Lower leg skin (tissue), 4 donors: ENCODE data around the gene BID. TPM values are rescaled to one million over a fixed set of nuclear protein-coding genes. Genes with fewer than 3 reads are reported as not detected.

ENCODE experiments used
- DNase-seq, 2 donors: peaks; one replicate each; pipeline ENCODE4 v3.0.0-alpha.2; 2019; ENCODE audit warnings: low spot score in 2 of 2
- H3K4me3 ChIP-seq: fragments of 200-600 bp; sonication (generic); 2 replicates; pipeline ENCODE4 v1.5.1; 2017; ENCODE audit warnings: mild to moderate bottlenecking, low read depth; ENCODE audit not compliant: poor library complexity, severe bottlenecking
- POLR2A ChIP-seq, 2 donors: fragments of 450-650 bp; IDR thresholded peaks; one replicate each; pipeline ENCODE4 v1.6.1; 2016 to 2017; ENCODE audit warnings: antibody characterized with exemption in 2 of 2, mild to moderate bottlenecking in 1 of 2, moderate library complexity in 1 of 2
- WGBS, 2 donors: methylation state at CpG; one replicate each; pipeline ENCODE4 v1.1.5; 2018; 5-methylcytosine and 5-hydroxymethylcytosine counted together
- intact Hi-C: fragments of 100-400 bp; cut with DNase I; formaldehyde crosslinking; loops from one replicate; pipeline ENCODE4 v1.15.0; 2023; ENCODE audit warnings: low total_unique reads
- microRNA-seq, 2 donors: library from miRNA; unstranded; fragments of <30 nt; microRNA quantifications; one replicate each; pipeline ENCODE4, GENCODE V29; 2016; ENCODE audit warnings: borderline replicate concordance in 2 of 2, borderline number of aligned reads in 1 of 2
- total RNA-seq, 4 donors: library from RNA; depleted of rRNA; stranded (reverse); fragments of >200 nt; gene quantifications; one replicate each; pipeline ENCODE4 v1.1.0, GENCODE V29; 2016
- TF ChIP-seq, protein P1 (sequence below), 3 donors: fragments of 450-650 bp; IDR thresholded peaks; one replicate each; pipeline ENCODE4 v1.5.1; 2016; ENCODE audit warnings: antibody characterized with exemption in 3 of 3, mild to moderate bottlenecking in 3 of 3, moderate library complexity in 2 of 3

The BID gene
- total RNA-seq, 4 donors from 2014 or later: 5.4 to 22.6 (median 15.2) TPM

DNA sequence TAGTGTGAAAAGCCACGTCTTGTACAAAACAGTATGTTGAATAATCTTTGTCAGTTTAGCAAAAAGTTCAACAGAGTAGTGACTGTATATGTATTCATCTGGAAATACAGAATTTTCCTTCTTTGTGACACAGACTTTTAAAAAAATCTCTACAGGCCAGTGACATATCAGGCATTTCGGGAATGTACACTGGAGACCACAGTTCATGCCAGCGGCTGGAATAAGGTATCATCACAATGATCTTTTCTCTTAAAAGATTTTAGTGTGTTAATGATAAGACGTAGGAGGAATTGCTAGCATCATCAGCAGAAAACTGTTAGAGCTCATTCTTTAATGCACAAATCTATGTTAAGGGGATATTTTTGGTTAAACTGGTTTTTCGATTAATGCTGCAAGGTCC, 78.3 kb downstream of the BID start:
- intact Hi-C loops: no loop called here

DNA sequence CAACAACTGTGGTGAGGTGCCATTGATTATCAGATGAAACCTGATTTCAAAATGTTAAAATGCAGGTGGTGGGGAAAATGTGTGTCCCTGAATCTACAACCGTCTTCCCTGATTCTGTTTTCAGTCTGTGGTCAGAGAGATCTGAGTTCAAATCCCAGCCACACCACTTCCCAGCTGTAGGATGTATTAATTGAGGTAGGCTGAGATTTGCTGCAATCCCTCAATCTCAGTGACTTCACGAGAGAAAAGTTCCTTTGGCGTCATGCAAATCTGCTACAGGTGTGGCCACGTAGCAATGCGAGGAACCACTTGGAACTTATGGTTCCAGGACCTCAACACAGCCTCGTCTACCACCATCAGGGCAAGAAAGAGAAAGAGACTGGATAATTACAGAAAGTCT, 79.5 kb downstream of the BID start:
- 86 to 89% methylated on average over 6 of the region's 6 CpGs for WGBS, 2 donors
- no peak overlapping the region for H3K4me3 ChIP-seq
- TF ChIP-seq, protein P1, sequence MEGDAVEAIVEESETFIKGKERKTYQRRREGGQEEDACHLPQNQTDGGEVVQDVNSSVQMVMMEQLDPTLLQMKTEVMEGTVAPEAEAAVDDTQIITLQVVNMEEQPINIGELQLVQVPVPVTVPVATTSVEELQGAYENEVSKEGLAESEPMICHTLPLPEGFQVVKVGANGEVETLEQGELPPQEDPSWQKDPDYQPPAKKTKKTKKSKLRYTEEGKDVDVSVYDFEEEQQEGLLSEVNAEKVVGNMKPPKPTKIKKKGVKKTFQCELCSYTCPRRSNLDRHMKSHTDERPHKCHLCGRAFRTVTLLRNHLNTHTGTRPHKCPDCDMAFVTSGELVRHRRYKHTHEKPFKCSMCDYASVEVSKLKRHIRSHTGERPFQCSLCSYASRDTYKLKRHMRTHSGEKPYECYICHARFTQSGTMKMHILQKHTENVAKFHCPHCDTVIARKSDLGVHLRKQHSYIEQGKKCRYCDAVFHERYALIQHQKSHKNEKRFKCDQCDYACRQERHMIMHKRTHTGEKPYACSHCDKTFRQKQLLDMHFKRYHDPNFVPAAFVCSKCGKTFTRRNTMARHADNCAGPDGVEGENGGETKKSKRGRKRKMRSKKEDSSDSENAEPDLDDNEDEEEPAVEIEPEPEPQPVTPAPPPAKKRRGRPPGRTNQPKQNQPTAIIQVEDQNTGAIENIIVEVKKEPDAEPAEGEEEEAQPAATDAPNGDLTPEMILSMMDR (IDR thresholded peaks at IDR 0.05): no peak
- no peak for TF ChIP-seq POLR2A (IDR thresholded peaks at IDR 0.05)
- intact Hi-C loops: no loop called here
- DNase-seq: no peak

More for the DNA sequence above, 78.3 kb downstream of the BID start:
- no peak overlapping the region for H3K4me3 ChIP-seq
- WGBS, 2 donors: 92 to 93% methylated on average over 5 of the region's 5 CpGs
- TF ChIP-seq, protein P1 (IDR thresholded peaks at IDR 0.05): no peak
- no peak for TF ChIP-seq POLR2A (IDR thresholded peaks at IDR 0.05)
- no peak for DNase-seq

DNA sequence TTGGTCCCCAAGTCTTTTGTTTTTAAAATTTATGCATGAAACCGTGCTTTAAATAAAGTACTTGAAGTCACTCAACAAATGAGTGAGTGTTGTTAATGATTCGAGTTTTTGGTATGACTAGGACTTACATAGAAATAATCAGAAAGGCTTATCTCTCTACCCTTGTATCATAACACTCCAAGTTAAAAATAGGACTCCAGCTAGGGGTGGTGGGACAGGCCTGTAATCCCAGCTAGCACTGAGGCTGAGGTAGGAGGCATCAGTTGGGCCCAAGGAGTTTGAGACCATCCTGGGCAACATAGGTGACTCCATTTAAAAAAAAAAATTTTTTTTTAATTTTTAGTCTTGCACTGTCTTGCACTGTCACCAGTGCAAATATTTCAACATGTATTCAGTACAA, 80.1 kb downstream of the BID start:
- no peak for DNase-seq
- WGBS, 2 donors: 92 to 94% methylated on average over 2 of the region's 2 CpGs
- no peak overlapping the region for H3K4me3 ChIP-seq
- intact Hi-C loops: no loop called here
- TF ChIP-seq POLR2A (IDR thresholded peaks at IDR 0.05): no peak
- TF ChIP-seq, protein P1 (IDR thresholded peaks at IDR 0.05): no peak

DNA sequence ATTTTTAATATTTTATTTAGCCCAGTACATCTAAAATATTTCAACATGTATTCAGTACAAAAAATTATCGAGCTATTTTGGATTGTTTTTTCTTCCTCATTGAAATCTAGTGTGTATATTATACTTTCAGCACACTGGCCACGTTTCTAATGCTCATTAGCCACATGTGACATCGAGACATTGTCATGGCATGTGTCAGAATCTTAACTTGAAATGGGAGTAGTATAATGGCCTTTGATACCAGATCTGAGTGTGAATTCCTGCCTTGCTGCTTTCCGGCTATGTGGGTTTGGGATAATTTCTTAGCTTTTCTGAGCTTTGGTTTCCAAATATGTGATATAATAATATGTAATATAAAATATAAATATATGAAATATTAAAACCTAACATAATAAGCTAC, 81.4 kb downstream of the BID start:
- no peak overlapping the region for H3K4me3 ChIP-seq
- intact Hi-C loops: no loop called here
- WGBS, 2 donors: 86 to 92% methylated on average over 4 of the region's 4 CpGs
- no peak for DNase-seq
- TF ChIP-seq, protein P1 (IDR thresholded peaks at IDR 0.05): no peak
- TF ChIP-seq POLR2A (IDR thresholded peaks at IDR 0.05): no peak

DNA sequence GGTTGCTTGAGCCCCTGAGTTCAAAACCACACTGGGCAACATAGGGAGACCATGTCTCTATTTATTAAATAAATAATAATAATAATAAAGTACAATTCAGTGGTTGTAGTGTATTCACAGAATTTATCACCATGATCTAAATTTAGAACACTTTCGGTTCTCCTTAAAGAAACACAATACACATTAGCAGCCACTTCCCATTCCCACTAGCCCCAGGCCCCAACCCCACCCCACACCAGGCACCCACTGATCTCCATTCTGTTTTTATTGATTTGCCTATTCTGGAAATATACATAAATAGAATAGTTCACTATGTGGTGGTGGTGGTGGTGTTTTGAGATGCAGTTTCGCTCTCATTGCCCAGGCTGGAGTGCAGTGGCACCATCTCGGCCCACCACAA, 90.0 kb downstream of the BID start:
- intact Hi-C loops: no loop called here
- 80 to 82% methylated on average over 3 of the region's 3 CpGs for WGBS, 2 donors
- no peak for DNase-seq
- no peak overlapping the region for H3K4me3 ChIP-seq
- TF ChIP-seq, protein P1 (IDR thresholded peaks at IDR 0.05): no peak
- TF ChIP-seq POLR2A (IDR thresholded peaks at IDR 0.05): no peak

Small RNA genes within 50 kb of the gene (microRNA-seq; reads per million reads assigned to microRNA genes)
- 0 reads per million in 2 donors for gene MIR3198-1

Other genes with a start within 250 kb of the BID start
- 1 to 10 TPM in 3 of 4 donors, under 1 TPM in 1; 0.83 to 2.3 (median 1.3) TPM for gene SLC25A18, start 211.0 kb downstream of the BID start, total RNA-seq
- gene ATP6V1E1, start 145.7 kb downstream of the BID start, total RNA-seq: 100 to 1,000 TPM; 113 to 136 (median 125) TPM
- gene BCL2L13, start 135.7 kb downstream of the BID start, total RNA-seq: 10 to 100 TPM; 63.0 to 71.2 (median 67.5) TPM